K562 (cell line): ENCODE data around the gene CEP295NL. TPM values are rescaled to one million over a fixed set of nuclear protein-coding genes. Genes with fewer than 3 reads are reported as not detected.

Experiments used
- ATAC-seq: fragments of 200-7000 bp; cut with Tn5 transposase; 3 replicates; pipeline ENCODE4 v1.9.1; 2020; ENCODE audit warnings: moderate library complexity
- BruUV-seq: library from RNA; stranded (reverse); fragments of 400-500 nt; replicated peaks from 2 replicates; lab custom pipeline; 2021; lab: Mats Ljungman, UMichigan
- CTCF ChIA-PET: fragments of 300-600 bp; formaldehyde crosslinking; extraction: SDS; loops from one replicate; lab custom pipeline; 2021; ENCODE audit warnings: low intra/inter-chr PET ratio; lab: Yijun Ruan, JAX
- POLR2A ChIA-PET: fragments of 300-600, 350-650 bp; sonication (Branson Sonifier 250); formaldehyde crosslinking; extraction: SDS; loops from one replicate; lab custom pipeline; 2021; ENCODE audit warnings: antibody characterized with exemption, inconsistent platforms; lab: Yijun Ruan, JAX
- DNase-seq, 4 experiments: peaks; one replicate each; pipeline versions ENCODE4 v3.0.0 to v3.0.0-alpha.2; 2011 to 2018; ENCODE audit warnings: low spot score in 3 of 4, mixed read lengths in 3 of 4; ENCODE audit errors: extremely low read depth in 1 of 4
- FAIRE-seq: peaks from 2 replicates; lab custom pipeline; 2011; peaks lifted over from hg19 to GRCh38; lab: Jason Lieb, UNC
- H2AFZ ChIP-seq: 2 replicates; pipeline ENCODE4 v1.6.0; 2011; ENCODE audit warnings: low read depth, low read length, control low read depth, inconsistent platforms
- H3K27ac ChIP-seq: fragments of 200-600 bp; 3 replicates; pipeline ENCODE4 v1.8.0; 2011; ENCODE audit warnings: low read depth, mild to moderate bottlenecking, control low read depth, inconsistent platforms, low read length, moderate library complexity, mixed read lengths; ENCODE audit errors: extremely low read depth
- H3K27me3 ChIP-seq, 2 experiments: fragments of 300-600 bp in 1 of 2; 2 replicates in 1 of 2; 3 replicates in 1 of 2; pipeline versions ENCODE4 v1.6.0 to v1.8.0; 2011; ENCODE audit warnings: inconsistent platforms in 2 of 2, low read length in 2 of 2, mild to moderate bottlenecking in 1 of 2, mixed read lengths in 1 of 2, moderate library complexity in 1 of 2; ENCODE audit not compliant: control insufficient read depth in 2 of 2, insufficient read depth in 2 of 2
- H3K36me3 ChIP-seq: fragments of 300-600 bp; 3 replicates; pipeline ENCODE4 v1.8.0; 2011; ENCODE audit warnings: mild to moderate bottlenecking, low read length, inconsistent platforms; ENCODE audit not compliant: control insufficient read depth, insufficient read depth
- H3K4me1 ChIP-seq, 2 experiments: fragments of 200-600 bp in 1 of 2; replicated peaks in 1 of 2; 2 replicates in 1 of 2; 3 replicates in 1 of 2; pipeline versions ENCODE4 v1.5.1 to v1.8.0; 2011; ENCODE audit warnings: inconsistent platforms in 2 of 2, low read length in 2 of 2, mild to moderate bottlenecking in 1 of 2, mixed read lengths in 1 of 2, moderate library complexity in 1 of 2; ENCODE audit not compliant: control insufficient read depth in 2 of 2, insufficient read depth in 2 of 2
- H3K4me2 ChIP-seq: 2 replicates; pipeline ENCODE4 v1.6.1; 2011; ENCODE audit warnings: low read length, control low read depth, inconsistent platforms, mixed read lengths; ENCODE audit not compliant: insufficient read depth
- H3K4me3 ChIP-seq: fragments of 200-600 bp; sonication (generic), shearing (Covaris generic); 2 replicates; pipeline ENCODE4 v1.5.1; 2016; ENCODE audit warnings: control low read depth, inconsistent platforms
- H3K79me2 ChIP-seq: fragments of 200-600 bp; 3 replicates; pipeline ENCODE4 v1.8.0; 2011; ENCODE audit warnings: low read length, inconsistent platforms; ENCODE audit not compliant: control insufficient read depth, insufficient read depth
- H3K9ac ChIP-seq, 2 experiments: 2 replicates each; pipeline versions ENCODE4 v1.6.0 to v1.6.1; 2011; ENCODE audit warnings: low read depth in 2 of 2, low read length in 2 of 2, control low read depth in 1 of 2, inconsistent platforms in 1 of 2, mild to moderate bottlenecking in 1 of 2, mixed read lengths in 1 of 2; ENCODE audit not compliant: insufficient read depth in 1 of 2
- H3K9me1 ChIP-seq: one replicate; pipeline ENCODE4 v1.6.0; 2011; ENCODE audit warnings: inconsistent platforms, mild to moderate bottlenecking, low read length, moderate library complexity; ENCODE audit not compliant: control insufficient read depth, insufficient read depth
- H3K9me3 ChIP-seq: replicated peaks from 2 replicates; pipeline ENCODE4 v1.5.1; 2011; ENCODE audit warnings: low read depth, low read length, inconsistent platforms; ENCODE audit not compliant: control insufficient read depth, insufficient read depth
- H4K20me1 ChIP-seq: replicated peaks from 2 replicates; pipeline ENCODE4 v1.6.1; 2011; ENCODE audit warnings: low read length, inconsistent platforms, mixed read lengths; ENCODE audit not compliant: control insufficient read depth, insufficient read depth
- ATF7 ChIP-seq: fragments of 450-650 bp; IDR thresholded peaks from 2 replicates; pipeline ENCODE4 v1.7.1; 2014; ENCODE audit warnings: mild to moderate bottlenecking, moderate library complexity
- CREM ChIP-seq: IDR thresholded peaks from 2 replicates; pipeline ENCODE4 v1.6.1; 2014; ENCODE audit warnings: antibody characterized with exemption, low read depth
- CTBP1 ChIP-seq: fragments of 450-650 bp; IDR thresholded peaks from 2 replicates; pipeline ENCODE4 v1.6.1; 2016; ENCODE audit warnings: borderline replicate concordance
- FOSL1 ChIP-seq: fragments of 200-800 bp; sonication (Bioruptor generic); conservative IDR thresholded peaks from 2 replicates; pipeline ENCODE4 v1.6.1; 2016; ENCODE audit warnings: missing genetic modification characterization, missing compliant biosample characterization
- HDAC2 ChIP-seq: fragments of 450-650 bp; IDR thresholded peaks from 2 replicates; pipeline ENCODE4 v1.6.1; 2016; ENCODE audit warnings: mild to moderate bottlenecking
- LEF1 ChIP-seq: fragments of 450-650 bp; IDR thresholded peaks from 2 replicates; pipeline ENCODE4 v1.6.1; 2016; ENCODE audit warnings: mild to moderate bottlenecking
- MED1 ChIP-seq: sonication (generic); formaldehyde crosslinking; IDR thresholded peaks from 2 replicates; pipeline ENCODE4 v1.8.1; 2023; ENCODE audit warnings: missing genetic modification reagents, borderline replicate concordance
- POLR3G ChIP-seq: IDR thresholded peaks from 2 replicates; pipeline ENCODE4 v1.6.1; 2011; ENCODE audit not compliant: insufficient read length, insufficient replicate concordance; ENCODE audit errors: extremely low read depth
- SIX5 ChIP-seq, 2 experiments: IDR thresholded peaks; 2 replicates each; pipeline ENCODE4 v1.6.1; 2011; ENCODE audit warnings: low read length in 2 of 2, borderline replicate concordance in 1 of 2, low read depth in 1 of 2, mild to moderate bottlenecking in 1 of 2, moderate library complexity in 1 of 2; ENCODE audit not compliant: insufficient read depth in 1 of 2
- ZNF354B ChIP-seq: fragments of 250-450 bp; sonication (Bioruptor Pico); IDR thresholded peaks from 2 replicates; pipeline ENCODE4 v1.4.0; 2020
- WGBS: fragments of 100-300 bp; shearing (Covaris generic); methylation state at CpG from one replicate; pipeline ENCODE4 v1.1.6; 2016; ENCODE audit warnings: low coverage, mixed read lengths; ENCODE audit not compliant: insufficient coverage; ENCODE audit errors: missing lambda C conversion rate; 5-methylcytosine and 5-hydroxymethylcytosine counted together
- in situ Hi-C: fragments of 300-500 bp; cut with MboI; formaldehyde crosslinking; loops from 4 replicates; pipeline ENCODE4 v1.15.0; 2018; ENCODE audit warnings: inconsistent platforms, mixed read lengths
- intact Hi-C: fragments of 100-400 bp; cut with micrococcal nuclease; formaldehyde crosslinking; loops from 2 replicates; pipeline ENCODE4 v1.14.2; 2022
- polyA plus RNA-seq, 8 experiments: library from polyadenylated mRNA; depleted of rRNA in 4 of 8; stranded (reverse) in 5 of 8; unstranded in 3 of 8; fragments of >200 nt; fragmentation: Nextera tagmentation in 2 of 8; fragmentation: Illumina TruSeq in 1 of 8; extraction: Ambion mirVana in 2 of 8; extraction: Trizol in 1 of 8; gene quantifications; 2 replicates each; pipeline versions ENCODE4 v1.2.1 to v1.2.3, GENCODE V29; 2011 to 2014; ENCODE audit warnings: inconsistent platforms in 1 of 8, missing spikeins in 1 of 8
- total RNA-seq, 7 experiments: library from RNA; depleted of rRNA in 6 of 7; stranded (reverse); fragments of >200 nt in 6 of 7; fragmentation: Illumina TruSeq in 2 of 7; extraction: Trizol in 2 of 7; gene quantifications; 2 replicates each; pipeline versions ENCODE4 v1.2.1 to v1.2.3, GENCODE V29; 2011 to 2021; ENCODE audit warnings: low replicate concordance in 1 of 7
- TF ChIP-seq, protein P1 (sequence below): sonication (generic); formaldehyde crosslinking; IDR thresholded peaks from 2 replicates; pipeline ENCODE4 v1.8.0; 2022; ENCODE audit warnings: mild to moderate bottlenecking, missing genetic modification reagents, borderline replicate concordance

The CEP295NL gene
- total and polyA plus RNA-seq, 9 of the 15 experiments (the other 6 are each of a cell fraction or from before 2014, with no cell fraction given): not detected

DNA sequence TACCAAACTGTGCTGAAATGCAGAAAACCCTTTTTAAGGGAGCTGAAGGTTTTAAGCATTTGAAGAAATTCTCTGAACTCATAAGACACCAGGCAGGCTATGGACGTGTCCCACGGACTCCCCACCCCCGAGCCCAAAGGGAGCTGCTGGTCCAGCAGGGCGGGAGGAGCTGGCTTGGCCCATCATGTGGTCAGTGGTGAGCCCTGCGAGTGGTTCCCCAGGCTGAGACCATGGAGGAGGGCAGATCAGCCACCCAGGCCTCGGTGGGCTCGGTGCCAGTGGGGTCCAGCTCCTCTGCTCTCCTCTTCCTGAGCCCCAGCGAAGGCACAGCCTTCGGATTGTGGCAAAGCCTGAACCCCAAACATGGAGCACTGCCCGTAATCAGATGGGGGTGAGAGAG lies 49.7 kb upstream of the CEP295NL start:
- Histone ChIP-seq H3K27ac (no peak overlapping the region), H3K36me3 (no peaks in the 10 kb centered on the region), H3K27me3 (peaks cover 55 to 90% of the 10 kb centered on the region in 2 experiments), H3K9ac (peak overlapping the region in 1 of 2 experiments; percentile 47; a peak in 2 of 4 replicates), H4K20me1 (peaks cover 7% of the 10 kb centered on the region; the same call in 1 of the 2 replicates), H3K4me1 (0 out of 5 replicates have a peak, but pooled peaks cover 0 to 2% of the 10 kb centered on the region in 2 experiments), H3K9me3 (no peaks in the 10 kb centered on the region), H2AFZ (no peak overlapping the region), H3K4me3 (no peak overlapping the region), H3K9me1 (no peaks in the 10 kb centered on the region), H3K4me2 (no peak overlapping the region), H3K79me2 (no peaks in the 10 kb centered on the region)
- no TSS peak for BruUV-seq
- DNase-seq: no peak
- no peak for FAIRE-seq
- ChIA-PET CTCF (no interaction called here), POLR2A (interaction anchor here (0.6 to 0.8 kb wide), 2 partner anchors 8 to 19 kb away, joined by 3 read pairs; no protein-coding TSS in a partner anchor)
- WGBS: 5% methylated on average over 9 of the region's 10 CpGs
- intact Hi-C loops (no loop called here), in situ Hi-C loops (no loop called here)
- TF ChIP-seq MED1 (CRISPR knock-in tag): no peak
- TF ChIP-seq LEF1: no peak
- TF ChIP-seq HDAC2: no peak
- ATAC-seq: no peak

DNA sequence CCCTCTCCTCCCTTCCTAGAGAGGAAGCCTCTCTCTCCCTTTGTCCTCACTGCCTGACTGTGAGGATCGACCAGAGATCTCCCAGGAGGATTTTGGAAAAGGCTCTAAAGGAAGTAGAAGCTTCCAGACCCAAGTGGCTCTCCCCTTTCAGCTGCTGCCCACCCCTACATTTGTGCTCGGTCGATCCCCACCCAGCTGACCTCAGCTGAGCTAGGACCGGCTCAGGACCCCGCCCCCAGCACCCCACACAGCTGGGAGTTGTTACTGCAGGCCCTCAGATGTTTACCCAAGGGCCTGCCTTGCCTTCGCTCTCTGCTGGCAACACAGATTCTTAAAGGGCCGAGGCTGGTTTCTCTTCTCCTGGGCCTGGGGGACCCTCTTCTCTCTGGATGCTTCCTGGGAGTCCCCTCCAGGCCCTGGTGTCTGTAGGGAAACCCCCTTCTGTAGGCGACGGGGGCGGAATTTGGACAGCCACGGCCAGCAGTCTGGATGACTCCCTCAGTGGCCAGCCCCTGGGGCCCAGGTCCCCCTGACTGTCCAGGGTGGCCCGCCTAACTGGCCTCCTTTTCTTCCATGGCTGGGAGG lies 49.1 kb upstream of the CEP295NL start:
- no peak overlapping the region for H2AFZ ChIP-seq
- H3K4me3 ChIP-seq: no peak overlapping the region
- no peaks in the 10 kb centered on the region for H3K9me1 ChIP-seq
- ChIA-PET POLR2A (interaction anchor here (0.6 to 0.7 kb wide), 2 partner anchors 107 to 270 kb away, joined by 3 to 5 read pairs; no protein-coding TSS in a partner anchor), CTCF (no interaction called here)
- H3K4me1 ChIP-seq: 0 out of 5 replicates have a peak, but pooled peaks cover 0 to 2% of the 10 kb centered on the region in 2 experiments
- H3K79me2 ChIP-seq: no peaks in the 10 kb centered on the region
- DNase-seq: no peak
- H3K9ac ChIP-seq: no peak overlapping the region
- H3K9me3 ChIP-seq: no peaks in the 10 kb centered on the region
- H3K27ac ChIP-seq: no peak overlapping the region
- no peaks in the 10 kb centered on the region for H3K36me3 ChIP-seq
- FAIRE-seq: no peak
- intact Hi-C loops (no loop called here), in situ Hi-C loops (no loop called here)
- 0% methylated on average over 8 of the region's 12 CpGs for WGBS
- peaks cover 53 to 90% of the 10 kb centered on the region in 2 experiments for H3K27me3 ChIP-seq
- BruUV-seq: no TSS peak
- H3K4me2 ChIP-seq: no peak overlapping the region
- no peak for TF ChIP-seq ATF7
- TF ChIP-seq SIX5 (IDR thresholded peaks at IDR 0.05; ENCODE audit: borderline replicate concordance in 1 of 2, insufficient read depth in 1 of 2, low read depth in 1 of 2, low read length in 2 of 2): no peak
- TF ChIP-seq FOSL1 (tag): no peak
- no peak for TF ChIP-seq CTBP1
- no peak for TF ChIP-seq CREM
- TF ChIP-seq, protein P1, sequence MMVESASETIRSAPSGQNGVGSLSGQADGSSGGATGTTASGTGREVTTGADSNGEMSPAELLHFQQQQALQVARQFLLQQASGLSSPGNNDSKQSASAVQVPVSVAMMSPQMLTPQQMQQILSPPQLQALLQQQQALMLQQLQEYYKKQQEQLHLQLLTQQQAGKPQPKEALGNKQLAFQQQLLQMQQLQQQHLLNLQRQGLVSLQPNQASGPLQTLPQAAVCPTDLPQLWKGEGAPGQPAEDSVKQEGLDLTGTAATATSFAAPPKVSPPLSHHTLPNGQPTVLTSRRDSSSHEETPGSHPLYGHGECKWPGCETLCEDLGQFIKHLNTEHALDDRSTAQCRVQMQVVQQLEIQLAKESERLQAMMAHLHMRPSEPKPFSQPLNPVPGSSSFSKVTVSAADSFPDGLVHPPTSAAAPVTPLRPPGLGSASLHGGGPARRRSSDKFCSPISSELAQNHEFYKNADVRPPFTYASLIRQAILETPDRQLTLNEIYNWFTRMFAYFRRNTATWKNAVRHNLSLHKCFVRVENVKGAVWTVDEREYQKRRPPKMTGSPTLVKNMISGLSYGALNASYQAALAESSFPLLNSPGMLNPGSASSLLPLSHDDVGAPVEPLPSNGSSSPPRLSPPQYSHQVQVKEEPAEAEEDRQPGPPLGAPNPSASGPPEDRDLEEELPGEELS (CRISPR knock-in tag): no peak
- TF ChIP-seq POLR3G: no peak
- TF ChIP-seq ZNF354B (CRISPR knock-in tag): no peak
- peaks cover 2% of the 10 kb centered on the region; the same call in 1 of the 2 replicates for H4K20me1 ChIP-seq
- no peak for ATAC-seq
